Central memory CD8-positive, alpha-beta T cell (primary cell): Measurements from ENCODE around the gene FSTL5.

ENCODE experiments used
- ATAC-seq: fragments of 150-1000 bp; cut with Tn5 transposase; replicated peaks from 2 replicates; pipeline ENCODE4 v1.10.0; 2022; ENCODE audit warnings: mild to moderate bottlenecking, moderate FRiP score, moderate number of reproducible peaks; ENCODE audit not compliant: poor library complexity, severe bottlenecking; ENCODE audit errors: extremely low read depth
- DNase-seq, 2 donors: peaks; one replicate each; pipeline ENCODE4 v3.0.0; 2021; ENCODE audit warnings: low spot score in 2 of 2
- H3K27ac Mint-ChIP-seq: one replicate; pipeline ENCODE4 v1.8.0; 2022; ENCODE audit warnings: low read depth, mild to moderate bottlenecking, moderate library complexity, mixed read lengths
- H3K27me3 Mint-ChIP-seq: one replicate; pipeline ENCODE4 v1.8.0; 2022; ENCODE audit warnings: mixed read lengths
- H3K36me3 Mint-ChIP-seq: one replicate; pipeline ENCODE4 v1.8.0; 2022; ENCODE audit warnings: mild to moderate bottlenecking, moderate library complexity, mixed read lengths; ENCODE audit not compliant: insufficient read depth
- H3K4me1 Mint-ChIP-seq: one replicate; pipeline ENCODE4 v1.8.0; 2022; ENCODE audit warnings: mixed read lengths
- H3K4me3 Mint-ChIP-seq: one replicate; pipeline ENCODE4 v1.8.0; 2022; ENCODE audit warnings: mild to moderate bottlenecking, moderate library complexity, mixed read lengths
- H3K9me3 Mint-ChIP-seq: one replicate; pipeline ENCODE4 v1.8.0; 2022; ENCODE audit warnings: mixed read lengths

Gene FSTL5

DNA sequence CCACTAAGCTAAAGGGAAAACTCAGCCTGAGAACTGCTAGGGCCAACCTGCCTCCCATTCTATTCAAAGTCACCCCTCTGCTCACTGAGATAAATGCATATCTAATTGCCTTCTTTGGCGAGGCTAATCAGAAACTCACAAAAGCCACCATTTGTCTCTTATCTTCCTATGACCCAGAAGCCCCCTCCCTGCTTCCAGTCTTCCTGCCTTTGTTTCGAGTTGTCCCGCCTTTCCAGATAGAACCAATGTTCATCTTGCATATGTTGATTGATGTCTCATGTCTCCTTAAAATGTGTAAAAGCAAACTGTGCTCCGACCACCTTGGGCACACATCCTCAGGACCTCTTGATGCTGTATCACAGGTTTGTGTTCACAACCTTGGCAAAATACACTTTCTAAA lies 459.8 kb downstream of the FSTL5 start:
- H3K36me3 Mint-ChIP-seq: no peaks in the 10 kb centered on the region
- H3K27ac Mint-ChIP-seq: no peak overlapping the region
- no peaks in the 10 kb centered on the region for H3K4me1 Mint-ChIP-seq
- H3K9me3 Mint-ChIP-seq: peaks cover 6% of the 10 kb centered on the region
- ATAC-seq: no peak
- no peak for DNase-seq
- no peak overlapping the region for H3K4me3 Mint-ChIP-seq
- no peaks in the 10 kb centered on the region for H3K27me3 Mint-ChIP-seq

DNA sequence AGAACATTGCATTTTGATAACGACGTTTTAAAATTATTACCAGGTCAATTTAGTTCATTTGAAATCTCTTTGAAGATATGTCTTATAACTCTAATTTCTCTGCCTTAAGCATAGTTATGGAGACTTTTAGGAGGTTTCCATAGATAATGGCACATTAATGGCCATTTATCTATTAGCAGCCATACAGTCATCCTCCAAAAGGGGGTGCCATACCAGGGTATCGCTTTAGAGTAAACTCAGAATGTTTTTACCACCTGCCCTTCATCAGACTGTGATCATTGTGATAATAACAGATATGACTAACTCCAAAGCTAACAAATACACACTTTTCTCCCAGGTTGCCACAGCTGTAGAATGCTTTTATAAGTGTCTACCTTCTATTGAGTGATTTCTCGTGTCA lies 461.5 kb downstream of the FSTL5 start:
- no peak for ATAC-seq
- Mint-ChIP-seq H3K9me3 (peaks cover 18% of the 10 kb centered on the region), H3K36me3 (no peaks in the 10 kb centered on the region), H3K27ac (no peak overlapping the region), H3K4me1 (no peaks in the 10 kb centered on the region), H3K27me3 (no peaks in the 10 kb centered on the region), H3K4me3 (no peak overlapping the region)
- DNase-seq: no peak

DNA sequence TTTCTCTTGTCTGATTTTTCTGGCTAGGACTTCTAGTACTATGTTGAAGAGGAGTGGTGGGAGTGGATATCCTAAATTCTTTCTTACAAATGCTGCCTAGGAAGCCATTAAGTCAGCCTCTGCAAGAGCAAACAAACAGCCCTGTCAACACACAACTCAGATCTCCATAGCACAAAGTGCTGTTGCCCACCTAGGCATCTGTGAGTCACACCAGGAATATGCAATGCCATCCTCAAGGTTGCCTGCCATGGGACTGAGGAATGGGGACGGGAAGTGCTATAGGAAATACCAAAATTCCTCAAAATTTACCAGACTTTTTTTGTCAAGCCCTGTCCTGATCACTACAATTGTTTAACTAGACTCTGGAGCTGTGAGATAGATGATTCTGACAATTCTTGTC lies 466.9 kb downstream of the FSTL5 start:
- Mint-ChIP-seq H3K4me1 (no peaks in the 10 kb centered on the region), H3K9me3 (peaks cover 22% of the 10 kb centered on the region), H3K4me3 (no peak overlapping the region), H3K36me3 (no peaks in the 10 kb centered on the region), H3K27ac (no peak overlapping the region), H3K27me3 (no peaks in the 10 kb centered on the region)
- no peak for DNase-seq
- no peak for ATAC-seq

DNA sequence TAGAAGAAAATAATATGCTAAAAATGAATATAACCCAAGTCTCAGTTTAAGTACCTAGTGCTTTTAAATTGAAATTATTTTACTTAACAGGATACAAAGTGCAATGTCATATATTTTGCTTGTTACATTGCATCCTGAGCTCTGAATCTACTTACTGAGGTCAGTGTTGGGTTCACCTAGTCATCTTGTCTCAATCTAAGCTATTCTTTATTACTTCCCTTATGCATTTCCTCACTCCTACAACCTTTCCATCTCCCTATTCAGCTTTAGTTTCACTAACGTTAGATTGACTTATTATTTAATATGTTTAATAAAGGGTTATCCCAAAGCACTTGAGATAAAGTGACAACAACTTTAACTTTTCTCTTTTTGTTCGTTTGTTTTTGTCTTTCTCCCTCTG lies 483.7 kb downstream of the FSTL5 start:
- Mint-ChIP-seq H3K9me3 (peaks cover 21% of the 10 kb centered on the region), H3K36me3 (no peaks in the 10 kb centered on the region), H3K27me3 (no peaks in the 10 kb centered on the region), H3K27ac (no peak overlapping the region), H3K4me1 (no peaks in the 10 kb centered on the region), H3K4me3 (no peak overlapping the region)
- DNase-seq (no peak), ATAC-seq (no peak)

DNA sequence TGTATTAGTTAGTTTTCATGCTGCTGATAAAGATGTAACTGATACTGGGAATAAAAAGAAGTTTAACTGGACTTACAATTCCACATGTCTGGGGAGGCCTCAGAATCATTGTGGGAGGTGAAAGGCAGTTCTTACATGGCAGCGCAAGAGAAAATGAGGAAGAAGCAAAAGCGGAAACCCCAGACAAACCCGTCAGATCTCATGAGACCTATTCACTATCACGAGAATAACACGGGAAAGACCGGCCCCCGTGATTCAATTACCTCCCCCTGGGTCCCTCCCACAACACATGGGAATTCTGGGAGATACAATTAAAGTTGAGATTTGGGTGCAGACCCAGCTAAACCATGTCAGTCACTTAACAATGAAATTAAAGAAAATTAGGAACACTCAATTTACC lies 499.1 kb downstream of the FSTL5 start:
- Mint-ChIP-seq H3K27ac (no peak overlapping the region), H3K9me3 (peaks cover 11% of the 10 kb centered on the region), H3K36me3 (no peaks in the 10 kb centered on the region), H3K27me3 (no peaks in the 10 kb centered on the region), H3K4me3 (no peak overlapping the region), H3K4me1 (no peaks in the 10 kb centered on the region)
- ATAC-seq (no peak), DNase-seq (no peak)

DNA sequence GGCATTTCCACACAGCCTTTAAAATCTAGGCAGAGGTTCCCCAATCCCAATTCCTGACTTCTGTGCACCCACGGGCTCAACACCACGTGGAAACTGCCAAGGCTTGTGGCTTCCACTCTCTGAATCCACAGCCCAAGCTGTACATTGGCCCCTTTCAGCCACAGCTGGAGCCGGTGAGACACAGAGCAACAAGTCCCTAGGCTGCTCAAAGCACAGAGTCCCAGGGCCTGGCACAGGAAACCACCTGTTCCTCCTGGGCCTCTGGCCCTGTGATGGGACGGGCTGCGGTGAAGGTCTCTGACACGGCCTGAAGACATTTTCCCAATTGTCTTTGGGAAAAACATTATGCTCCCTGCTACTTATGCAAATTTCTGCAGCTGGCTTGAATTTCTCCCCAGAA lies 500.0 kb downstream of the FSTL5 start:
- Mint-ChIP-seq H3K27me3 (no peaks in the 10 kb centered on the region), H3K36me3 (no peaks in the 10 kb centered on the region), H3K9me3 (peaks cover 6% of the 10 kb centered on the region), H3K4me1 (no peaks in the 10 kb centered on the region), H3K27ac (no peak overlapping the region), H3K4me3 (no peak overlapping the region)
- ATAC-seq: no peak
- DNase-seq: no peak

DNA sequence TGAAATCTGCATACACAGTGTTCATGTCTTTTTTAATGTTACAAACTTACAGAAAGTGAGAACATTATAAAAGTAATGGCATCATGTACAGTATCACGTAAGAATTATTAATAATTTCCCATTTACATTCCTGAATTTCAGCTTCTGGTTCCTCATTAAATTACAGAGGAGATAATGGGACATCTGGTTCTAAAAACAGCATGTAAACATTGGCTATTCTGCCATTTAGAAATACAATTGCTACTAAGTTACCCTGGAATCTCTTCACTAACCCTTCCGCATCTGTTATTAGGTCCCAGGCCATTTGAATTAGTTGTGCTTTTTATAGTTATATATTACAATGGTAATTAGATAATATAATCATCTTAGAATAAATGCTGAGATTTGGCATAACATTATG lies 505.1 kb downstream of the FSTL5 start:
- ATAC-seq (no peak), DNase-seq (no peak)
- no peaks in the 10 kb centered on the region for H3K4me1 Mint-ChIP-seq
- H3K27ac Mint-ChIP-seq: no peak overlapping the region
- peaks cover 11% of the 10 kb centered on the region for H3K9me3 Mint-ChIP-seq
- H3K27me3 Mint-ChIP-seq: no peaks in the 10 kb centered on the region
- H3K4me3 Mint-ChIP-seq: no peak overlapping the region
- no peaks in the 10 kb centered on the region for H3K36me3 Mint-ChIP-seq

DNA sequence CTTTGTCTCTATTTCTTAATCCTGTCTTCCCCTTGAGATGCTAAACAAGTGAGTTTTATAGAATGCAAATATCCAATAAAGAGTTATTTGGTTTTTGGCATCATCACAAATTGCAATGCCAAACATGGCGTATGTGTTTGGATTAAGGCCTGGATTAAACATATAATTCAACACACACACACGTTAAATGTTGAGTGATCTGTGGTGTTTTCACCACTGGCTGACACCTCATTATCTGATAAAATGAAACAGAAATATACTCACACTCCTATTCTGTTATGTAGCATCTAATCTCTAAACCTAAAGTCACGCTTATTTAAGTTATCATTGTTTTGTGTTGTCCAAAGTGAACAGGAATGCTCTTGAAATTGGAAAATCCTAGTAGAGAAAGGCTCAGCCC lies 506.2 kb downstream of the FSTL5 start:
- H3K27me3 Mint-ChIP-seq: no peaks in the 10 kb centered on the region
- no peaks in the 10 kb centered on the region for H3K4me1 Mint-ChIP-seq
- ATAC-seq (no peak), DNase-seq (no peak)
- H3K27ac Mint-ChIP-seq: no peak overlapping the region
- peaks cover 7% of the 10 kb centered on the region for H3K9me3 Mint-ChIP-seq
- H3K4me3 Mint-ChIP-seq: no peak overlapping the region
- H3K36me3 Mint-ChIP-seq: no peaks in the 10 kb centered on the region

DNA sequence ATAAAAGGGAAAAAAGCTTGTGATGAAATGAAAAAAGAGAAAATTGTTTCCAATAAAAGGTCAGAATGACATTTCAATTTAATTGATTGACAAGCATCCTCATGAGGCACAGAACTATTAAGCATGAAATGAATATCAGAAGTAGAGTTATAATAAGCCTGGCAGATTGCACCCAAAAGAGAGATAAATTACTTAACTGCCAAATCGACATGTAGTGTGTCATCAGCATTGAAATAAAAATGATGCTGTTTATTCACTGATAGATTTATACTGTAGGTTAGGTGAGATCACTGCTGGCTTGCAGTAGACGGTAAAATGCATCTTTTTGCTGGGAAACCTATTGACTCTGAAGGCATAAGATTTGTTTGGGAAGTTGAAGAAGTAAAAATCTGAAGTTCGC lies 507.2 kb downstream of the FSTL5 start:
- Mint-ChIP-seq H3K27ac (no peak overlapping the region), H3K4me3 (no peak overlapping the region), H3K9me3 (peaks cover 5% of the 10 kb centered on the region), H3K4me1 (no peaks in the 10 kb centered on the region), H3K27me3 (no peaks in the 10 kb centered on the region), H3K36me3 (no peaks in the 10 kb centered on the region)
- DNase-seq (no peak), ATAC-seq (no peak)

DNA sequence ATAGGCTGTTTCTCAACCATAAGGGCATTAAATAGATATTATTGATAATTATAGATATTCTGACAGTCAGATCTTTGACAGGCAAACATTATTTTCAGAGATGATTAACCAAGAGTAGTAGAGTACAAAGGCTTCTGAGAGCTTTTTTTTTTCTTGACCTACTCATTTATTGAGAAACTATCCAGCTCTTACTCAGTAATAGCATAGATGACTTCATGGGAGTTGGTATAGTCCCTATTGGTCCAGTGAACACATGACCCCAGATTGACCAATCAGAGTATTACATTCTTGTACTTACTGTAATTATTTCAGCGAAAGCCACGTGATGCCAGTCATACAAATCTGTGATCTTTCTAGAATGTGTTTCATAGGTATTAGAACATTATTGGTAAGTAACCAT lies 508.7 kb downstream of the FSTL5 start:
- Mint-ChIP-seq H3K4me3 (no peak overlapping the region), H3K9me3 (peaks cover 10% of the 10 kb centered on the region), H3K4me1 (no peaks in the 10 kb centered on the region), H3K27ac (no peak overlapping the region), H3K27me3 (no peaks in the 10 kb centered on the region), H3K36me3 (no peaks in the 10 kb centered on the region)
- DNase-seq: no peak
- no peak for ATAC-seq

DNA sequence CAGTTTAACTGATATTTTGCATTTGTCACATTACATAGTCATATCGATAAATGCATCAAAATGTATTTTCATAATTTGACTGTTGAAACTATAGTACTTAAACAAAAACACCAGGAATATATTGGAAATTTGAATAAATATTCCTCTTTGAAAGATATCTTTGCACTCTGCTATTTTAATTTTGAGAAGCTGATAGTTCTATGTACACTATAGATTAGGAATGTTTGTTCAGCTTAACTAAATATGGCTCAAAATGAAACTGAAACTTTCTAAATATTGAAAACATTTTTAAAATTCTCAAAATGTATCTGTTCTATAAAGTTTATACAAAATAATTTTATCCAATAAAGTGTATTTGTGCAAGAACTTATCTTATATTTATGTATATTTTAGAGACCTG lies 510.1 kb downstream of the FSTL5 start:
- DNase-seq: no peak
- Mint-ChIP-seq H3K4me1 (no peaks in the 10 kb centered on the region), H3K4me3 (no peak overlapping the region), H3K36me3 (peaks cover 1% of the 10 kb centered on the region), H3K27me3 (no peaks in the 10 kb centered on the region), H3K27ac (no peak overlapping the region), H3K9me3 (peaks cover 17% of the 10 kb centered on the region)
- no peak for ATAC-seq

DNA sequence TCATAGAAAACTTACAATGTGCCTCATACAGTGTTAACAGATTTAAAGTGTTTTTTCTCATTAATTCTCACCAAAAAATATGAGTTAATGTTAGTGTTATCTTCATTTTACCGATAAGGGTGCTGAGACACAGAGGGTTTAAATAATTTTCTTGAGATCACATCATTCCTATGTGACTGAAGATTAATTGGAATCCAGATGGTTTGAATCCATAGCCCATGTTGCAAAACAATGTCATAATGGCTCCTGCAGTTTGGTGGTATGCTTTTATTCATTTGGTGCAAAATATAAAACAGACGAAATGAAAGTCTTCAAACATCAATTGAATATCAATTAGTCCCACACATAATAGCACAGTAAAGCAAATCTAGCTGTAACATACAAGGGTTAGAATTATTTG lies 512.2 kb downstream of the FSTL5 start:
- Mint-ChIP-seq H3K4me3 (no peak overlapping the region), H3K27ac (no peak overlapping the region), H3K9me3 (peaks cover 12% of the 10 kb centered on the region), H3K4me1 (no peaks in the 10 kb centered on the region), H3K27me3 (no peaks in the 10 kb centered on the region), H3K36me3 (peaks cover 1% of the 10 kb centered on the region)
- ATAC-seq: no peak
- DNase-seq: no peak

DNA sequence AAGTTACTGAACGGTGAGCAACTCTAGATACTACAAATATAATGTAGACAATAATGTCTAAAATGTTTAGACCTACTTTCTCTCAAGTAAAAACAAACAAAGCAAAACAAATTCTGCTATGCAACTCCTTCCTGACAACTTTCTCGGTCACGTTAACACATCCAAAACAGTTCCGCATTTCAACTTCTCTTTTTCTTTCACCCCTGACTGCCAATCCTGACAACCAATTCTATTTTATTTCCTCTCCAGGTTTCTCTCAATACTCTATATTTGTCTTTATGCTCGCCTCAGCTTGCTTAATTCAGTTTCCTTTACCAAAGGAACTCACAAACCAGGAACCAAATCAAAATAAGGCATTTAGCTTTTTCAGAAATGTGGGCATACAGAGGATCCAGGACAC lies 513.0 kb downstream of the FSTL5 start:
- peaks cover 1% of the 10 kb centered on the region for H3K36me3 Mint-ChIP-seq
- ATAC-seq: no peak
- H3K4me1 Mint-ChIP-seq: no peaks in the 10 kb centered on the region
- no peaks in the 10 kb centered on the region for H3K27me3 Mint-ChIP-seq
- DNase-seq: no peak
- H3K27ac Mint-ChIP-seq: no peak overlapping the region
- H3K4me3 Mint-ChIP-seq: no peak overlapping the region
- peaks cover 12% of the 10 kb centered on the region for H3K9me3 Mint-ChIP-seq

DNA sequence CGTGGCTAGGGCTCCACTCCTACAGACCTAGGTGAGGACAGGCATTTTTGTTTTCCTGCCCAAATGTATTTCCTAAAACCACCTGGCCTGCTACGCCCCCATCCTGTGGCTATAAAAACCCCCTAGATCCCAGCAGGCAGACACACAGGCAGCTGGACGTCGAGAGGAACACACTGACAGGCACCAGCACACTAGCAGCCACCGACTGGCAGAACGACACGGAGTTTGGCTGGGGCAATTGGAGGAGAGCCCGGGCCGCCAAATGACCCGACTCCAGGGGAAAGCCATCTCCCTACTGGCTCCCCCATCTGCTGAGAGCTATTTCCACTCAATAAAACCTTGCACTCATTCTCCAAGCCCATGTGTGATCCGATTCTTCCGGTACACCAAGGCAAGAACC lies 516.0 kb downstream of the FSTL5 start:
- Mint-ChIP-seq H3K4me3 (no peak overlapping the region), H3K27ac (no peak overlapping the region), H3K27me3 (no peaks in the 10 kb centered on the region), H3K36me3 (peaks cover 1% of the 10 kb centered on the region), H3K4me1 (no peaks in the 10 kb centered on the region), H3K9me3 (peaks cover 25% of the 10 kb centered on the region)
- ATAC-seq: no peak
- no peak for DNase-seq
